GM10266 (cell line): Measurements from ENCODE around the gene IGBP1.

ENCODE experiments used
- DNase-seq: peaks from one replicate; pipeline ENCODE4 v3.0.0; 2012; ENCODE audit errors: extremely low spot score
- CTCF ChIP-seq: IDR thresholded peaks from 2 replicates; pipeline ENCODE4 v1.5.1; 2012; ENCODE audit warnings: mild to moderate bottlenecking, low read depth; ENCODE audit not compliant: control insufficient read depth, insufficient read depth; ENCODE audit errors: missing control alignments

The IGBP1 gene

DNA sequence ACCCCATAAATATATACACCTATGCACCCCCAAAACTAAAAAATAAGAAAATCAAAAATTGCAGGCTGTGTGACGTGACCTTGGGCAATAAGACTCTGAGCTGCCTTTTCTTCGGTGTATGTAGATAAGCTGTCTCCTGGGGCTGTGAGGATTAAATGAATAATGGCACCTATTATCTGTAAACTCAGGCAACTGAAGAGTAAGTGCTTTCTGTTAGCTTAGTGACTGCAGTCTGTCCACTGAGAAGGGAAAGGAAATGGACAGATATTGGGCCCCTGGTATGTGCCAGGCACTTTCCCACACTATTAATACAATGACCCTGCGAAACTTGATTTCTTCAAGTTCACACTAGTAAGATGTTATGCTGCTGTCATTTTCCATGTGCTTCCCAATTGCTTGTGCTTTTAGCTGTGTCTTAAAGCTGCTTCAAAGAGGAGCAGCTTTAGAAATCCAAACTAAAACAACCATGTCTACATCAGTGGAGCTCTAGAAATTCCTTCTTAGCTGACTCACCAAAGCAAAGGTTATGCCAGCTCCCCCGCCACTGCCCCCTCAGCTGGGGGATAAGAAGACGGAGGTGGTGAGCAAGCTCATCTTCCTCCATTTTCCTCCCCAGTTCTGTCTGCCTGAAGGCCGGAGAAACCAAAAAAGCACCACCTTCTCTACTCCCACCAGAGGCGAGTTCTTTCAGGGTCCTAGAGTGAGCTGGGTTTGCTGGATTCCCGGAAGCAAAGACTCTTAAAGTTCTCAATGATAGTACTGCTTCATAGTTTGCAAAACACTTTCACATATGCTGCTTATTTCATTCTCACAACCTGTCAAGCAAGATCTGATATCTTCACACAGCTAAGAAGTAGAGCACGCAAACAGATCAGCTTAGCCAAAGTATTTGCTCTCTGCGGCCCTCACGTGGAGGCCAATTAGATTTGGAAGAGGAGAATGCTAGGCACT, 35.3 kb downstream of the IGBP1 start:
- DNase-seq = no peak
- TF ChIP-seq CTCF = no peak

- no peak for DNase-seq
- TF ChIP-seq CTCF = no peak
These were observed 36.0 kb downstream of the IGBP1 start for GRCh38 chrX:70169281-70169680.

- DNase-seq = no peak
- no peak for TF ChIP-seq CTCF
These were observed 38.4 kb downstream of the IGBP1 start for GRCh38 chrX:70171624-70172023.

DNA sequence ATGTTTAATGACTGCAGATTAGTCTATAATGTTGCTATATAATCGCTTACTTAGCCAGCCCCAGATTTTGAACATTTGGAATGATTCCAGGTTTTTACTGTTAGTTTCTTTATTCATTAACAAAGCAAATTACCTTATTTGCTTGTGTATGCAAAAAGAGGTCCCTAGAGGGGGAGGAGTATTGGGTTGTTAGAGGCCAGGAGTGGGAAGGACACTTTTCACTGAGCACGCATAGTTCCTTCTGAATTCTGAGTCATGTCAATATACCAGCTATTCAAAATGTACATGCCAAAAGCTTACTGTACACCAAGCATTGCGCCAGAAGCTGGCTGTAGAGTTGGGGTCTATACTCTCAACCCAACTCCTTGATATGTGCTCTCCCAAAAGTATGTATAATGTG, 39.0 kb downstream of the IGBP1 start:
- TF ChIP-seq CTCF = no peak
- no peak for DNase-seq

DNA sequence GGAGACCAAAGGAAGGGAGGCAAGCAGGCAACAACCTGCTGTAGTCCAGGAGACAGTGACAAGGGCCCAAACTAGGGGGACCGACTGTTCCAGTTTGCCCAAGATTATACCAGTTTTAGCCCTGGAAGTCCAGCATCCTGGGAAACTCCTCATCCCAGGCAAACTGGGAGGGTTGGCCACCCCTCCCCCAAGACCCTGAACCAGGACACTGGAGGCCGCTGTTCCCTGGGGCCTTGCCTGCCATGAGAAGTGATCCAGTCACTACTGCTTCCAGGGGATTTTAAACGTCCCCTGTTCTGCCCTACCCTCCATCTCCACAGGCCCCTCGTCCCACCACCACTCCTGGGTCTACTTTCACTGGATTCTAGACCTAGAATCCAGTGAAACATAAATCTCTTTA, 39.7 kb downstream of the IGBP1 start:
- TF ChIP-seq CTCF = no peak
- DNase-seq = no peak

DNA sequence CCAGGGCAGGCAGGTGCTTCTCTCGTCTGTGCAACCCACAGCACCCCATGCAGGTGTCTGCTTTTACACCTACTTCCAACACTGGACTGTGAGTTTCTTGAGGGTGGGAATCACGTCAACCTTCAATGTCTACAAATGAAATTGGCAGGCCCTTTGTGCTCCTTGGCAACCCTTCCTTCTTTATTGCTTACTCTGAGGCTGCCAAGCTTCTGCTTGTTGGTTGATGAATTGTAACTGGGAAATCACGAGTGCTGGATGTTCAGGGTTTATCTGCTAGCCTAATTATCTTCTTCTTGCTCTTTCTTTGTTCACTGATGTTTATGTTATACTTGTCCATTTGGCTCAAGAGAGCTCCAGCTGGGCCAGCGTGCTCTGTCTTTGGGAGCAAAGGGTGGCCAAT, 41.5 kb downstream of the IGBP1 start:
- TF ChIP-seq CTCF = no peak
- no peak for DNase-seq

GRCh38 chrX:70175338-70175737, 42.1 kb downstream of the IGBP1 start:
- no peak for TF ChIP-seq CTCF
- no peak for DNase-seq
